Endothelial cell of umbilical vein (primary cell): ENCODE results near the gene PAFAH2. TPM values are rescaled to one million over a fixed set of nuclear protein-coding genes. Genes with fewer than 3 reads are reported as not detected.

Experiments
- BruUV-seq: library from RNA; stranded (reverse); fragments of 400-500 nt; replicated peaks from 2 replicates; lab custom pipeline; 2021; lab: Mats Ljungman, UMichigan
- CTCF ChIA-PET: fragments of 300-600, 350-600 bp; sonication (Branson Sonifier 250); formaldehyde crosslinking; loops from one replicate; lab custom pipeline; 2021; ENCODE audit warnings: antibody characterized with exemption, inconsistent platforms; lab: Charles Lee
- POLR2A ChIA-PET: fragments of 300-600, 350-600 bp; sonication (Branson Sonifier 250); formaldehyde crosslinking; loops from one replicate; lab custom pipeline; 2021; ENCODE audit warnings: antibody characterized with exemption, inconsistent platforms; lab: Charles Lee
- DNase-seq: peaks from one replicate; pipeline ENCODE4 v3.0.0-alpha.2; 2011; ENCODE audit warnings: low read depth, low spot score
- FAIRE-seq: peaks from 2 replicates; lab custom pipeline; 2011; peaks lifted over from hg19 to GRCh38; lab: Jason Lieb, UNC
- H2AFZ ChIP-seq: 2 replicates; pipeline ENCODE4 v1.6.0; 2012; ENCODE audit warnings: low read depth, low read length, control low read depth, inconsistent platforms
- H3K27ac ChIP-seq: 2 replicates; pipeline ENCODE4 v1.5.1; 2011; ENCODE audit warnings: low read depth, mild to moderate bottlenecking, control low read depth, low read length, moderate library complexity; ENCODE audit not compliant: insufficient read depth
- H3K27me3 ChIP-seq, 2 experiments: 2 replicates each; pipeline versions ENCODE4 v1.6.0 to v1.6.1; 2011; ENCODE audit warnings: low read length in 2 of 2, mixed read lengths in 1 of 2; ENCODE audit not compliant: control insufficient read depth in 2 of 2, insufficient read depth in 2 of 2
- H3K36me3 ChIP-seq, 2 experiments: 2 replicates in 1 of 2; 3 replicates in 1 of 2; pipeline ENCODE4 v1.5.1; 2011; ENCODE audit warnings: low read length in 2 of 2, mild to moderate bottlenecking in 1 of 2, moderate library complexity in 1 of 2; ENCODE audit not compliant: control insufficient read depth in 2 of 2, insufficient read depth in 2 of 2; ENCODE audit errors: extremely low read depth in 1 of 2
- H3K4me1 ChIP-seq: 3 replicates; pipeline ENCODE4 v1.5.1; 2011; ENCODE audit warnings: mild to moderate bottlenecking, low read length; ENCODE audit not compliant: control insufficient read depth, insufficient read depth; ENCODE audit errors: extremely low read depth
- H3K4me2 ChIP-seq: 2 replicates; pipeline ENCODE4 v1.6.1; 2011; ENCODE audit warnings: low read length, control low read depth, mixed read lengths; ENCODE audit not compliant: insufficient read depth
- H3K4me3 ChIP-seq, 3 experiments: fragments of 200-600 bp in 1 of 3; sonication (generic), shearing (Covaris generic) in 1 of 3; replicated peaks in 1 of 3; 2 replicates each; pipeline ENCODE4 v1.5.1; 2011 to 2016; ENCODE audit warnings: control low read depth in 3 of 3, low read length in 3 of 3, mild to moderate bottlenecking in 2 of 3, inconsistent platforms in 1 of 3, low read depth in 1 of 3, moderate library complexity in 1 of 3; ENCODE audit not compliant: insufficient read depth in 1 of 3
- H3K79me2 ChIP-seq: 2 replicates; pipeline ENCODE4 v1.6.0; 2012; ENCODE audit warnings: low read length, inconsistent platforms; ENCODE audit not compliant: control insufficient read depth, insufficient read depth
- H3K9ac ChIP-seq: replicated peaks from 2 replicates; pipeline ENCODE3; 2011; ENCODE audit warnings: low read length, control low read depth; ENCODE audit not compliant: insufficient read depth; ENCODE audit errors: extremely low read depth
- H3K9me1 ChIP-seq: replicated peaks from 3 replicates; pipeline ENCODE4 v1.6.0; 2011; ENCODE audit warnings: mild to moderate bottlenecking, low read length; ENCODE audit not compliant: control insufficient read depth, insufficient read depth; ENCODE audit errors: extremely low read depth
- H3K9me3 ChIP-seq: replicated peaks from 2 replicates; pipeline ENCODE4 v1.5.1; 2012; ENCODE audit warnings: low read length, inconsistent platforms; ENCODE audit not compliant: control insufficient read depth, insufficient read depth
- H4K20me1 ChIP-seq: replicated peaks from 2 replicates; pipeline ENCODE3; 2011; ENCODE audit warnings: mild to moderate bottlenecking, low read length; ENCODE audit not compliant: control insufficient read depth, insufficient read depth; ENCODE audit errors: extremely low read depth
- CTCF ChIP-seq, 2 donors: IDR thresholded peaks; 1 replicate in 1 of 2; 2 replicates in 1 of 2; pipeline ENCODE4 v1.5.1; 2011; ENCODE audit warnings: low read length in 2 of 2, mild to moderate bottlenecking in 2 of 2, moderate library complexity in 2 of 2, control low read depth in 1 of 2, inconsistent platforms in 1 of 2, low read depth in 1 of 2; ENCODE audit not compliant: insufficient read depth in 1 of 2; ENCODE audit errors: extremely low read depth in 1 of 2
- EZH2 ChIP-seq: IDR thresholded peaks from 2 replicates; pipeline ENCODE4 v1.6.1; 2012; ENCODE audit warnings: borderline replicate concordance, low read depth, mild to moderate bottlenecking, moderate library complexity, low read length, inconsistent platforms; ENCODE audit not compliant: severe bottlenecking
- FOS ChIP-seq: IDR thresholded peaks from 2 replicates; pipeline ENCODE4 v1.6.1; 2011; ENCODE audit warnings: mild to moderate bottlenecking, low read length, moderate library complexity, borderline replicate concordance; ENCODE audit not compliant: insufficient read depth
- GATA2 ChIP-seq: IDR thresholded peaks from 2 replicates; pipeline ENCODE4 v1.7.0; 2011; ENCODE audit warnings: low read depth, mild to moderate bottlenecking, moderate library complexity, mixed read lengths, low read length; ENCODE audit not compliant: insufficient read length, insufficient read depth
- JUN ChIP-seq: IDR thresholded peaks from 2 replicates; pipeline ENCODE4 v1.6.1; 2011; ENCODE audit warnings: borderline replicate concordance, low read depth; ENCODE audit not compliant: insufficient read length, insufficient read depth
- MYC ChIP-seq: IDR thresholded peaks from one replicate; pipeline ENCODE4 v1.6.1; 2011; ENCODE audit warnings: mild to moderate bottlenecking, low read depth, low read length
- POLR2A ChIP-seq: IDR thresholded peaks from 2 replicates; pipeline ENCODE4 v1.6.1; 2012; ENCODE audit warnings: low read depth, mild to moderate bottlenecking, control low read depth, low read length
- POLR2AphosphoS5 ChIP-seq: IDR thresholded peaks from 2 replicates; pipeline ENCODE4 v1.6.1; 2012; ENCODE audit warnings: low read depth, mild to moderate bottlenecking, control low read depth, low read length, moderate library complexity; ENCODE audit not compliant: insufficient read depth
- dilution Hi-C: fragments of 300-500 bp; cut with MboI; formaldehyde crosslinking; loops from one replicate; pipeline ENCODE4 v1.15.0; 2019; ENCODE audit warnings: low sequenced_read_pairs; ENCODE audit not compliant: extremely low pct_ligation_motif_present
- intact Hi-C: fragments of 100-400 bp; cut with micrococcal nuclease; formaldehyde crosslinking; loops from one replicate; pipeline ENCODE4 v1.10.0; 2022
- polyA plus RNA-seq, 4 experiments: library from polyadenylated mRNA; depleted of rRNA in 3 of 4; stranded (reverse) in 3 of 4; unstranded in 1 of 4; fragments of >200 nt; gene quantifications; 2 replicates each; pipeline versions ENCODE4 v1.2.1 to v1.2.3, GENCODE V29; 2011 to 2012; ENCODE audit warnings: missing spikeins in 1 of 4
- total RNA-seq: library from RNA; stranded (reverse); gene quantifications from 2 replicates; pipeline ENCODE4 v1.2.3, GENCODE V29; 2021
- TF ChIP-seq, protein P1 (sequence below): IDR thresholded peaks from 2 replicates; pipeline ENCODE4 v1.6.1; 2011; ENCODE audit not compliant: insufficient read depth, insufficient read length

The PAFAH2 gene
- total and polyA plus RNA-seq, 2 donors (not counting 3 experiments of a cell fraction or from before 2014, with no cell fraction given), result 6.0 to 6.9 TPM

DNA sequence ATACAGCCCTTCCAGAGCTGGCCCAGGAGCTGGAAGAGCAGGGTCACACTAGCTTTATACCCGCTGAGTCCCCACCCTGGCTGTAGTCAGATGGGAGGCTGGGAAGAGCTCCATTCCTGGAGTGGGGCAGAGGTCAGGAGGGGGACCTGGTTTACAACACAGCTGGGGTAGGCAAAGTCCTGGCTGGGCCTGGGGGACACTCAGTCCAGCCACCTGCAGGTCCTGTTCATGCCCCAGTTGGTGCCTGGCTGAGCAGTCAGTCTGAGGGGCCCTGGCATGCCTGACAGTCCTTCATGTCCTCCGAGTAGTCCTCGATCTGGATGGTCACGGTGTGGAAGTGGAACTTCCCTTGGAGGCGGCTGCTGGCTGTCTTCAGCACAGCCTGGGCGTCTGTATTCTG is 41.0 kb upstream of the PAFAH2 start:
- FAIRE-seq (no peak), DNase-seq (no peak)
- Histone ChIP-seq H3K9me3 (no peaks in the 10 kb centered on the region), H3K27me3 (peaks cover 3 to 8% of the 10 kb centered on the region in 2 experiments), H3K4me2 (no peak overlapping the region), H3K27ac (no peak overlapping the region), H3K4me1 (peaks cover 15% of the 10 kb centered on the region), H4K20me1 (no peaks in the 10 kb centered on the region), H3K4me3 (no peak overlapping the region), H3K36me3 (no peaks in the 10 kb centered on the region), H2AFZ (no peak overlapping the region), H3K79me2 (no peaks in the 10 kb centered on the region), H3K9ac (no peak overlapping the region), H3K9me1 (no peaks in the 10 kb centered on the region)
- POLR2A ChIA-PET, result no interaction called here
- intact Hi-C loops, result loop anchor here (5.0 kb wide), 1 partner anchor 238 kb away; no protein-coding TSS in a partner anchor
- no TSS peak for BruUV-seq
- dilution Hi-C loops, result no loop called here
- TF ChIP-seq JUN, result no peak
- TF ChIP-seq CTCF (IDR thresholded peaks at IDR 0.05; ENCODE audit: extremely low read depth in 1 of 2, insufficient read depth in 1 of 2, low read depth in 1 of 2, low read length in 2 of 2), result no peak
- TF ChIP-seq GATA2, result no peak
- no peak for TF ChIP-seq FOS
- TF ChIP-seq MYC, result no peak
- TF ChIP-seq, protein P1, sequence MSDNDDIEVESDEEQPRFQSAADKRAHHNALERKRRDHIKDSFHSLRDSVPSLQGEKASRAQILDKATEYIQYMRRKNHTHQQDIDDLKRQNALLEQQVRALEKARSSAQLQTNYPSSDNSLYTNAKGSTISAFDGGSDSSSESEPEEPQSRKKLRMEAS, result no peak
- TF ChIP-seq POLR2A, result no peak
- TF ChIP-seq POLR2AphosphoS5, result no peak
- no peak for TF ChIP-seq EZH2
- CTCF ChIA-PET, result interaction anchor here (0.7 to 2.2 kb wide), 5 partner anchors 9 to 378 kb away, joined by 3 to 10 read pairs (median 4); no protein-coding TSS in a partner anchor
